NOMO-1 treated with DMSO at 0.1 percent for 48 hours (cell line): ENCODE measurements around the gene MED23.
"Not testable (repeated sequence)": the region's sequence is repeated elsewhere in the genome, so short reads cannot be mapped to it uniquely, and the experiment has no call there.

ENCODE experiments used
- DNase-seq: peaks from one replicate; lab custom pipeline; 2025; ENCODE audit not compliant: unreplicated experiment; lab: John Stamatoyannopoulos, UW

Gene MED23

GRCh38 chr6:131574686-131575085 is 53.4 kb downstream of the MED23 start:
- DNase-seq, result no peak

- no peak for DNase-seq
Measured at GRCh38 chr6:131574133-131574532, 53.9 kb downstream of the MED23 start.

- no peak for DNase-seq
Measured at GRCh38 chr6:131572686-131573415, 55.2 kb downstream of the MED23 start, which contains the start of gene ARG1. Gene ARG1 (plus strand): TSS chr6:131573226. CDS start chr6:131573283, 57 bp downstream.

GRCh38 chr6:131568726-131569125 is 59.3 kb downstream of the MED23 start:
- DNase-seq, result no peak

GRCh38 chr6:131565056-131565455 is 63.0 kb downstream of the MED23 start:
- no peak for DNase-seq

- no peak for DNase-seq
Measured at GRCh38 chr6:131561925-131562707, 65.9 kb downstream of the MED23 start.

GRCh38 chr6:131558922-131559321 is 69.1 kb downstream of the MED23 start:
- DNase-seq, result no peak

GRCh38 chr6:131555992-131556391 is 72.0 kb downstream of the MED23 start:
- no peak for DNase-seq

- no peak for DNase-seq
Measured at GRCh38 chr6:131552572-131552971, 75.5 kb downstream of the MED23 start.

GRCh38 chr6:131551902-131552301 is 76.1 kb downstream of the MED23 start:
- no peak for DNase-seq

- no peak for DNase-seq
Measured at GRCh38 chr6:131549811-131550210, 78.2 kb downstream of the MED23 start.

- DNase-seq, result no peak
Measured at GRCh38 chr6:131548441-131548840, 79.6 kb downstream of the MED23 start.

GRCh38 chr6:131547488-131547887 is 80.6 kb downstream of the MED23 start:
- DNase-seq, result no peak

GRCh38 chr6:131545317-131545716 is 82.7 kb downstream of the MED23 start:
- DNase-seq, result no peak

- DNase-seq, result not testable (repeated sequence)
Measured at GRCh38 chr6:131538615-131539014, 89.4 kb downstream of the MED23 start.

GRCh38 chr6:131532580-131533039 is 95.4 kb downstream of the MED23 start:
- DNase-seq, result no peak

- not testable (repeated sequence) for DNase-seq
Measured at GRCh38 chr6:131531681-131532080, 96.4 kb downstream of the MED23 start.

GRCh38 chr6:131530936-131531335 is 97.1 kb downstream of the MED23 start:
- DNase-seq, result not testable (repeated sequence)

GRCh38 chr6:131524695-131525336 is 103.2 kb downstream of the MED23 start:
- no peak for DNase-seq

GRCh38 chr6:131523988-131524673 is 103.9 kb downstream of the MED23 start:
- no peak for DNase-seq
